NCI-H1092 treated with DMSO at 0.1 percent for 48 hours (cell line): ENCODE data around the gene ADGRV1.

Experiments used
- DNase-seq: peaks from one replicate; lab custom pipeline; 2025; lab: John Stamatoyannopoulos, UW

ADGRV1 gene

DNA sequence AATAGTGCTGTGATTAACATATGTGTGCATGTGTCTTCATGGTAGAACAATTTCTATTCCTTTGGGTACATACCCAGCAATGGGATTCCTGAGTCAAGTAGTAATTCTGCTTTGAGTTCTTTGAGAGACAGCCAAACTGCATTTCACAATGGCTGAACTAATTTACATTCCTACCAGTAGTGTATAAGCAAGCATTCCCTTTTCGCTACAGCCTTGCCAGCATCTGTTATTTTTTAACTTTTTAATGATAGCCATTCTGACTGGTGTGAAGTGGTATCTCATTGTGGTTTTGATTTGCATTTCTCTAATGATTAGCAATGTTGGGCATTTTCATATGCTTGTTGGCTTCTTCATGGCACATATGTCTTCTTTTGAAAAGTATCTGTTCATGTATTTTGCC lies 516.0 kb downstream of the ADGRV1 start:
- no peak for DNase-seq

DNA sequence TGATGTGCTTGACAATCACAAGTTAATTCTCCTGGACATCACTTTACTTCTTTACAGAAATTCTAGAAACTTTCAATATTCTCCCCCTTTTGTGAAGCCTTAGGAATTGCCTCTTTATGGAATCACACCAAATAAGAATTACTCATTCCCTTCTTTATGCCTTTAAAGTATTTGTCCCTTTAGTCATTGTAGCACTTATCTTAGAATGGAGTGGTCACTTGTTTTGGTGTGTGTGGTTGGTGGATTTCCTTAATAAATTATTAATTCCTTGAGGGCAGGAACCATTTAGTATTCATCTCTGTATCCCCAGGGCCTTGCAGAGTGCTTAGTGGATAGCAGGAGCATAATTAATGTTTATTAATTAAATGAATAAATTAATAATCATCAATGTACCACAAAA lies 517.5 kb downstream of the ADGRV1 start:
- no peak for DNase-seq

DNA sequence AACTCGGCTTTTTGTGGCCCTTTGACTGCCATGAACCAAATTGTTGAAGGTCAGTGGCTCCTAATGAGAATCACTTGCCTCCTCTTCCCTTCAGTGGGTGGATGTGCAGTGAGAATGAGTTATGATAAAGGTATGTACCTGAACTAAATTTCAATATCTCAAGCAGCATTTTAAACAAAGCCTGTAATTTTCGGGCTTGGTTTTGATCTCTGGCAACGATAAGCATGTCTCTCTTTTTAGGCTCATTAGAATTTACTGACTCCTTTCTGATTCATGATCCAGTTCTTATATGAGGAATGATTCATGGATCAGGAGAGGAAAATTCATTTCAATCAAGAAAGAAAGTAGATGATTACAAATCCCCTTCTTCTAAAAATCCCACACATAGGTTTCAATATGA lies 519.0 kb downstream of the ADGRV1 start:
- DNase-seq, result no peak

DNA sequence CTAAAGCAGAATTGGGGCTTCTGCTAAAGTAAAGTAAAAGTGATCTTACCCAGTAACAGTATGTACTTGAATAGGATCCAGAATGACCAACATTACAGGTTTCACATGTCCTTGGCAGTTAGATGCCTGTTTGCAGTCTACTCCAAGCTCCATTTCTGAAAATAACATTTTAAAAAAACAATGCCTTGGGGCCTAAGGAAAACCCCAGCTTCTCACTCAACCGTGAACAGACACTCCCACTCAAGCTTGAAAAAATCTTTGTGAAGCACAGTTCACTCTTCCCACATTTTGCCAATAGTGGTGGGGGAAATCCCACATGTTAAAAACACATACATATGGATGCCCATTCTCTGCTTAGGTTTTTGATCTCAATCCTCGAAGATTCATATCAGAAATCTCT lies 520.4 kb downstream of the ADGRV1 start:
- no peak for DNase-seq

DNA sequence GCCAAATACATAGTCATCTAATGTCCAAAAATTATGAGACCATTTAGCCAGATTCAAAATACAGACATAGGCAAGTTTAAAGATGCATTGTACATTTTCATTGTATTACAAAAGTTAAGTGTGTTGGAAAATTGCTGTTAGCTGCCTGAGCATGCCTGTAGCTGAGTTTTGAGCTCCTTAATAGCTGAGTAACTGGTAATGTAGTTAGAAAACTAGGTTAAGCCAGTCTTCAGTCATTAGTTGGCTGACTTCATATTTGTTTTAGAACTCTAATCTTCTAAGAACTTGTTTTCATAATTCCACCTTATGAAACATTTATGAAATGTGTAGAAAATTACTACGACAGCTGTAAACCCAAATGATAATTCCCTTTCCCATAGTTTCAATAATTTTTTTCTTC lies 531.2 kb downstream of the ADGRV1 start:
- DNase-seq, result no peak

DNA sequence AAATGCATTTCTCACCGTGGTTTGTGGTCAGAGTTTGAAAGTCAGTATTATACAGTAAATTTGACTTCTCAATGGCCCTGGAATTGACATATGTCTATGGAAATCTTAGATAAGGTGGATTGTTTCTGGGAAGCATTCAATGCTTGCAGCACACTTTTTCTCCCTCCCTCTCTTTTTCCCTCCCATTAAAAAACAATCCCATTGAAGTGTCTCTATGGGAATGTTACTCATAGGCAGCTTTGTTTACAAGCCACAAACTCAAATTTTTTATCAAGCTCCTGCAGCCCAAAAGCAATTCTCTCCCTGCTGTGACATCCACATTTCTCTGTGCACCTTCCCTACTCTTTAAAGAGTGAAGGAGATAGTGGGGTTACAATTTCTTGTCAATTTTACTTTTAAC lies 532.4 kb downstream of the ADGRV1 start:
- no peak for DNase-seq

DNA sequence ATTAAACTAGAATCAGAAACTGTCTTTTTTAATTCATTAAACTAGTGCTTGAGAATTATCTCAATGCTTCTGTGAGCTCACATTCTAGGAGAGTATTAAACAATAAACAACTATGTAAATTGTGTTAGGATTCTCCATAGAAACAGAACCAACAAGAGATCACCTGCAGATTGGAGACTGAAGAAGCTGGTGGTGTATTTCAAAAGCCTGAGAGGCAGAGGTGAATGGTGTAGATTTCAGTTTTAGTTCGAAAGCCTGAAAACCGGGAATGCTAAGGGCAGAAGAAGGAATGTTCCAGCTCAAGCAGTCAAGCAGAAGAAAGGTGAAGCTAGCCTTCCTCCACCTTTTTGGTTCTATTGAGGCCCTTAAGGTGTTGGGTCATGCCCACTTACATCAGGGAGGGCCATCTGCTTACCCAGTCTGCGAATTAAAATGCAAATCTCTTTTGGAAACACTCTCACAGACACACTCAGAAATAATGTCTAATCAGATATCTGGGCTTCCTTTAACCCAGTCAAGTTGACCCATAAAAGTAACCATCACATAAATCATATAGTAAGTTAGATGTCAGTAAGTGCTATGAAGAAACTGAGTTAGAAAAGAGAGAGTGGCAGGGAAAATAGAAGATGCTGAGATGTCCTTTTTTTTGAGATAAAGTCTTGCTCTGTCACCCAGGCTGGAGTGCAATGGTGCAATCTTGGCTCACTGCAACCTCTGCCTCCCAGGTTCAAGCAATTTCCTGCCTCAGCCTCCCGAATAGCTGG lies 533.1 kb downstream of the ADGRV1 start:
- DNase-seq, result no peak

DNA sequence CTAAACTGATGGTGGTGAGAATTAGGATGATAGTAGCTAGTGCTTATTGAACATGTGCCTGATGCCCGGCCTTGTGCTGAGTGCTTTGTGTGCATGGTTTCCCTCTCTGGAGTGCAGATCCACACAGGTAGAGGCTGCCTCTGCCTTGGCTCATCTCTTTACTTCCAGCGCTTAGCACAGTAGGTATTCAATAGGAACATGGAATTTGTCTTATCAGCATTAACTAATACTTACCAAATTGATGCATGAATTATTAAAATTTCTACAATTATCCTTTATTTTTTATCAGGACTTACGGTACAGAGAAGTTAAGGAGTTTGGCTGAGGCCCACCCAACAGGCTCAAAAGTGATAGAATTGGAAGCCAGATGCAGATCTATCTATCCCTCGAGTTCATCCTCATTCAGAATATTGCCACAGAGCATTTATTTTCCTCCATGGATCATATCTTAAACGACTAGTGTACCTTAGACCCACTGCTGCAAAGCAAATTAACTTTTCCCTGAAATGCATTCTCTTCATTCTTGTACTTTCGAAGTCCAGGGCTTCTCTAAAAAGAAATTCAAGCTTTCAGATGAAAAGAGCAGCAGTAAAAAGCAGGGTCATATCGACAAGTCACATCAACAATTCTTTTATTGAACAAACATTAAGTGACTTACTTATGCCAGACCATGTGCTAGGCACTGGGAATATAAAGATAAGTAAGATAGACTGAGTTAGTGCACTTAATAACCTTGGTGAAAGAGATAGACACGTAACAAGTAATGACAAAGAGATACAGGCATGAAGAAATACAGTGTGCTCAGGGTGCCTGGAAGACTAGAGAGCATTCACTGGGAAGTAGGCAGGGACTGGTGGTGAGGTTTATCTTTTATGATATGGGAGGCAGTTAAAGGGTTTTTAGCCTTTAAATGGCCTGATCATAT lies 534.5 kb downstream of the ADGRV1 start:
- no peak for DNase-seq

DNA sequence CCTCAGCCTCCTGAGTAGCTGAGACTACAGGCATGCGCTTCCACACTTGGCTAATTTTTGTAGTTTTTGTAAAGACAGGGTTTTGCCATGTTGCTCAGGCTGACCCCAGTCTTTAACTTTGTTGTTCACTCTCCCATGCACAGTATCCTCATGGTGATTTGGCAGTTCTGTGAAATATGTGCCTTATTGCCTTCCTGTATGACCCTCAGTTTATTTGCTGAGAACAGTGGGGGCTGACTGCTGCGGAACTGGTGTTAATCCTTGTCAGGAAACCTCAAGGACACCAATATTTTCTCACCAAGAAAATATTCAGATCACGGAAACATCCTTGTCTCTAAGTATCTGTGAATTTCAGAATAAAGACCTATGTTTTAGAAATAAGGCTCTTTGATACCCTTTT lies 536.7 kb downstream of the ADGRV1 start:
- no peak for DNase-seq

DNA sequence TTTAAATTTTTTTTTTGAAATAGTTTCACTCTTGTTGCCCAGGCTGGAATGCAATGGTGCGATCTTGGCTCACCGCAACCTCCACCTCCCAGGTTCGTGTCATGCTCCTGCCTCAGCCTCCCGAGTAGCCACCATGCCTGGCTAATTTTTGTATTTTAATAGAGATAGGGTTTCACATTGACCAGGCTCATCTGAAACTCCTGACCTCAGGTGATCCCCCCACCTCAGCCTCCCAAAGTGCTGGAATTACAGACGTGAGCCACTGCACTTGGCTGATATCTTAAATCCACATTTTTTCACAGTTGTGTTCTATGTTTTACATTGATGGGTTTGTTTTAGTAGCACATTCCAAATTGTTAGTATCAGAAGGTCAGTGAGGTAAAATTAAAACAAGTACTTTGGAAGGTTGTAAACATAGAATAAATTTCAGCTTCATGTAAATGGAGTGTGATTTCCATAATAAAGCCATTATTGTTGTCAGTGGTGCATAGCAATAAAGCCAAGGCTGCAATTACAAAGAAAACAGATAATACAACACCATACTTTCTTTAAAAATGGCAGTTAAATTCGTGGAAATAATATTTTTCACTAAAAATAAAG lies 537.3 kb downstream of the ADGRV1 start:
- DNase-seq, result no peak

DNA sequence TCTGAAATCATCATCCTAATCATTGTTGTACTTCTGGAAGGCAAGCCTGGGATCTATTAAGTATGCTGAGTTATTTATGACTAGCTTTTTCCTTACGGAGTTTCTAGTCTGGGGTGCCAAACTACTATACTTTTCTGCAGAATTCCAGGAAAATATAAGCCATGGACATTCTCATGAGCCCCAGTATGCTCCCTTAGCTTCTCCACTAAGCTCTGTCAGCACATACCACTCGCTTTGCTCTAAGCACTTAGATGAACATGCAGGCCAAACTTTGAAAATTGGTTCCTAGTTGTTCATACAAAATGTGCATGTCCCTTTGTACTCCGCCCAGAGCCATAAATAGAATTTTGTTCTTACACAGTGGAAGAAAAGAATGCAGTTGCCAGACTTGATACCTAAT lies 539.9 kb downstream of the ADGRV1 start:
- DNase-seq, result no peak

DNA sequence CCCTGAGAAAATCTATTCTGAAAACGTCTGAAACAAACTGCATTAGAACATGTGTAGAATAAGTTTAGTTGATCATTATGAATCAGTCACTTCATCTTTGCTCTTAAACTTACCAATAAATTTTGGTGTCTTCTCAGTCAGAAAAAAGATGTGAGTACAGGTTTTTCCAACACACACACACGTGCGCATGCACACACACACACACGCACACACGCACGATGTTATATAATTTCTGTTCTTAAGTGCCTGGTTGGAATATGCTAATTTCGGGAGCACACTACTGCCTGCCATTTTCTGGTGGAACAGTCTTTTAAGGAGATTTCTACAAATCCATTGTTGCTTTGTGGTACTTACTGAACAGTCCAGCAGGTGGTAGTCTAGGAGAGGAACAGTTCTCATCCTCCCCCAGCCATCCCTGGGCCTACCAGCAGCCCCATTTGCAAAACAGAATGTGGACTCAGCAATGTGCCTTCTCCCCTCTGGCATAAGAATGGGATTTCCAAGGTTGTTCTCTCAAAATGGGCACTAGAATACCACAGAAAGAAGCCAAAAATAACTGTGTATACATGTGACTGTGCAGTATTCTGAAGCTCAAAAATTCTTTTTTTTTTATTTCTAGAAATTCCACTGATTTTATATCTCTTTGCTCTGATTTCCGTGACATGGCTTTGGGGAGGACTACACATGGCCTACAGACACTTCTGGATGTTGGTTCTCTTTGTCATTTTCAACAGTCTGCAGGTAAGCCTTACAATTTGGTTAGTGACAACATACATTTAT lies 543.2 kb downstream of the ADGRV1 start:
- peak; percentile 62 for DNase-seq

DNA sequence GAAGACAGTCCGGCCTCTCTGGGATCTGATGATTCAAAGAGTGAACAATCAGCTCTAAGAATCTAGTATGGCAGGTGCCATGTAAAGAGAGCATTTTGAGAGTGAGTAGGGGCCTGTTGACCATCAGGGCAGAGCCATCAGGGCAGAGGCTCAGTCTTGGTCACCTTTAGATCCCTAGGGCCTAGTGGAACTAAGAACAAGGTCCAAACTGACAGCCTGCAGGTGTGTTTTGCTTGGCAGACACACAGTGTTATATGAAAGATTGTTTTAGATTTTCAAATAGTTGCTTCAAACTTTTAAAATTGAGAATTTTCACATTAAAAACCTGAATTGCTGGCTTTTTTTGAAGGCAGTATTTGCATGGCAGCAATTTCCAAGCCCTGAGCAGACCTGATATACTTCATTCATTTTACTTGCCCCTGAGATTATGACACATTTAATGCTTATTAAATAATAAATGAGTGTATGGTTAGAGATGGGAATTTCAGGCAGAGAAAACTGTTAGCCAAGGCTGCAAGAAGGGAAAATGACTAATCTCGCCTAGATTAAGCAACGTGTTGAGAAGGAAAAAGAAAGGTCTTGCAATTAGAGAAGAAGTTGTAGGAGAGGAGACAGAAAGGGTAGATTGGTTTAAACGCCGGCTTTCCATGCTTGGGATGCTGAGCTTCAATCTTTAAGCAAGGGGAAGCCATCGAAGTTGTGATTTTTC lies 544.9 kb downstream of the ADGRV1 start:
- no peak for DNase-seq

DNA sequence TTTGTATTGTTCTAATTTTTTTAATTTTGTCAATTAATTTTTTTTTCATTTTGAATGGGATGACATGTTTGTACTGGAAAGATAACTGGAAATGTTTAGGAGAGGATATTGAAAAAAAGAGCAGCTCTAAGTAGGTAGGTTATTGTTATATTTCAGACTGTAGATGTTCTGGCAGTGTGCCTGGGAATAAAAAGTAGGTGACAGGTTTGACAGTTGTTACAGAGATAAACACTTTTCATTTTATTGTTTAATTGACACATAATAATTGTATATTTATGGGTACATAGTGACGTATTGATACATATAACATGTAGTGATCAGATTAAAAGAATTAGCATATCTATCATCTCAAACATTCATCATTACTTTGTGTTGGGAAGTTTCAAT lies 545.5 kb downstream of the ADGRV1 start:
- no peak for DNase-seq

DNA sequence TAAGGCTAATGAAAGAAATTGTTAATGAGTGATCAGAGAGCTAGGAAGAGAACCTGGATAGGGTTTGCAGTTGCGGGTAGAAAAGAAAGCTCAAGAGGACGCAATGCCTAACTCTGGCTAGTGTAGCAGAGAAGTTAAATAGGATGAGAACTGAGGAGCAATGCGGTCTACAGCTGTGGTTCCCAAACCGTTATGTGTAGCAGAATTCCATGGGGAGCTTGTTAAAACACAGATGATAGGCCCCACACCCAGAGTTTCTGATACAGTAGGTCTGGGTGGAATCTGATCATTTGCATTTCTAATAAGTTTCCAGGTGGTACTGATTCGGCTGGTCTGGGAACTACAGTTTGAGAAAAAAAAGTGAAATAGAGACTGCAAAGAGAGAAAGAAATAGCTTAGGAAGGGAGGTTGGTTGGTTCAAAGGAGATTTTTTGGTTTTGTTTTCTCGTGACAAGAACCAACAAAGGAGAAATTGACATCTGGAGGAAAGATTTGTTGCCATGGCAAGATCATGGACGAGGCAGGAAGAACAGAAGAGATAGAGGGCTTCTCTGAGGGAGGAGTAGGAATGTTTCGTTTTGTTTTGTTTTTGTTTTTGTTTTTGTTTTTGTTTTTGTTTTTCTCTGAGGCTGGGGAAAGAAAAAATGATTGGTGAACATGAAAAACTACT lies 548.4 kb downstream of the ADGRV1 start:
- no peak for DNase-seq

DNA sequence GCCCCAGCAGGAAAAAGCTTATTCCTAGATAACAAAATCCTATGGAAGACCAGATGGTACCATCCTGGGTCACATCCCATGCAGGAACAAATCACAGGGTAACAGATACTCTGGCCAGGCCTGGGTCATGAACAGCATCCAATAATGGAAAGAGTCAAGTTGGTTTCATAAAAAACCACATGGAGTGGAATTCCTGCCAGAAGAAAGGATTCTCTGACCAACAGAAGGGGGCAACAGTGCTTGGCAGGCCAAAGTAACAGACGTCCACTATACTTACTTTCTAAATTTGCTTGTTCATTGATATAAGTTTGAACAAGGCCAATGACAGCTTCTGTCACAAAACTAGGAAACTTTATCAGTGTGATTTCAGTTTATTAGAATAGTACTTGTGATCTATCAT lies 551.0 kb downstream of the ADGRV1 start:
- DNase-seq, result no peak

DNA sequence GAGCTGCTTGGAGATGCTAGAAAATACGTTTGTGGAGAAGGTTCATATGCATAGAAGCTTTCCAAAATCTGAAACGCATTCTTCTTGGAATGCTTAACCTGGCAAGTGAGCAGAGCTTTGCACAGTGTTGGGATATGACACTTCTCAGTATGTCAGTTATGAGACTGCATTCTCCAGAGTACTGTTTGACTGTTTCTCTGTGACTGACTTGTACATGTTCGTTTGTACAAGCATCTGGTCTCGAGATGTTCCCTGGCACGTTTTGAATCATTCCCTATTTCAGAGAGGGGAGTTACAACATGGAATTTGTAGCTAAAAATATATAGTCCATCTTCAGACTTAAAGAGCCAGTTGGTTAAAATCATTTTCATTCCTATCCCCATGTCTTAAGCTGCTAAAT lies 552.1 kb downstream of the ADGRV1 start:
- no peak for DNase-seq

DNA sequence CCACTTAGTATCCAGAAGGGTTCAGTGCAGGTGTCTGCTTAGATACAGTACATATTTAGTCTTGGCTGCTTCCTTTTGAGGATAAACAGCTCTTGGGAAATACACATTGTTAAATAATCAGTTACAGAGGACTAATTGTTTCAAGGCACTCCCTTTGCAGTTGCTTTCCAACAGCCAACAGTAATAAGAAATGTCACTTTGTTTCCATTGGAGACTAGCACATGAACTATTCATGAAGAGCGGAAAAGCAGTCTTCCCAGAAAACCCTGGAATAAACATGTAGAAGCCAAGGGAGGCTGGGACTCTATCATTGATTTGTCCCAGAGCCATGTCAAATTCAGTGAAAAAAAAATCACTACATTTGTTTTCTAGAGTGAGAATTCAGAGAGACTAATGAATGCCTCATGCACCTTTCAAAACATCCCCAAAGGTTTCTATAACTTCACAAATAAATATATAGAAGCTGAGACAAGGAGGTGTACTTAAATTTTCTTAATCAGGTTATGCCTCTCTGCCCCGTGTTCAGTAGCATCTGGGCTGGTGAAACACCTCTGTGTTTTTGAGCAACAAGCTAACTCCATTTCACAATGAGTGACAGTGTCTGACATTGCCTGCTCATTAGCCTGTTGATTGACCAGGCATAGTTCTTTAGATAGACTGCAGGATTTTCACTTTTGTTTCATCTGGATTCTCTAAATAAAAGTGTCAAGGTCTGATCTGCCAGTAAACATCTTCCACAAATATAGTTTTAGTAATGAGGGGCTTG lies 553.1 kb downstream of the ADGRV1 start:
- no peak for DNase-seq

DNA sequence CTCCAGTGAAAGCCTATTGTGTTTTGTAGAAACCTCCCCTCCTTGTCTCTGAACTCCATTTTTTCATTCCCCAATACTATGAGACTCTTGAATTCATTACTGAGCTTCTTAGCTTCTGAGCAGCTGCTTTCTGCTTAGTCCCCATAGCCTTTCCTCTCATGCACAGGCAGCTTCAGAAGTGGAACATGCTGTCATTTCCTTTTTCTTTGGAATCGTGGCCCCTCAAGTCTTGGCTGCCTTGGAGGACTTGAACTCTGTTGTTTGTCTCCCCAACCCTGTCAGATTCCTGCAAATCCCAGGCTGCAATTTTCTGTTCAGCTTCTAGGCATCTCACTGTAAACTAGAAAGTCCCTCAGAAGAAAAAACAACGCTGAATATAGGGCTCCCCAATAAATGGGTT lies 556.1 kb downstream of the ADGRV1 start:
- no peak for DNase-seq

DNA sequence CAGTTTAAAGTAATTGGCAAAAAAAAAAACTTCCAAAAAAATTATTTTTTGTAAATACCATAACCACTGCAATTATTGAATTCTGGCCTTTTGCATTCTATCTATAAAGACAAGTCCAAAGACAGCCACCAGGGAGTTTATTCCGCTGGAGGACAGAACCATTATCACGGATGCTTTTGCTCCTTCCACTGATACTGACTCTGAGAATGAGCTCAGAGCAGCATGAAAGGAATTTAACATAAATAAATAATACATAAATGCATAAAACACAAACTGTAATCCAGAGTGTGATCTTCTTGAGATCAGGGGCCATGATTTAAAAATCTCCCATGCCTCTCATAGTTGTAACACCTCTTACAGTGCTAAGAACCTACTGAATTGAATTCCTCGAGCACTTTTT lies 559.8 kb downstream of the ADGRV1 start:
- no peak for DNase-seq
